ENCODE measurements around the gene B4GALNT3.
A peak's percentile ranks its signal among the peaks of the same experiment; 100 is the strongest.

DNA sequence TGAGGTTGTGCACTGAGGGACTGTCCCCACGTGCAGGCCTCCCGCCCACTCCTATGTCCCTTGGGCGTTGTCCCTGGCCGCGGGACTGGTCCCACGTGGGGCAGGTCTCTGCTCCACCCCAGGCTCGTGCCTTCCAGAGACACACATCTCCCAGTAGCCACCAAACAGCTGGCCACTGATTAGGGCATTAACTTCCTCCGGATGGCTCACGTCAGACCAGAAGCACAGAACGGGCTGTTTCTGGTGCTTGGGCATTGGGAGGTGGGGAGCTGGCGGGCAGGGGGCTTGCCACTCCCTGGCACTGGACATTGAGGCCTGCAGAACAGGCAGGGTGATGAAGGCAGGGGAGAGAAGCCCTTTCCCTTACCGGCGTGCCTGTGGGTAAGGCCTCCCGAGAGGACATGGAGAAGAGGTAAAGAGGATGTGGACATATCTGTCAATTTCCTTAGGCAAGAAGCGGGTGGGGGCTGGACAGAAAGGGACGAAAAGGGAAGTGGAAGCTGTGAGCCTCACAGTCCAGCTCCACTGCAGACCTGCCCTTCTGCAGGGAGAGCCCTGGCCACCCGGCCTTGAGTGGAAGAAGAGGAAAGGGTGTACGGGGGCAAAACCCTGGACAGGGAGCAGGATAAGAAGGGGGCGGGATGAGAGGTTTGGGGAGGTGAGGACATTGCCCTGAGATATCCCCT, 102.3 kb downstream of the B4GALNT3 start:
- TF ChIP-seq CTCF (IDR thresholded peaks at IDR 0.05 in 4 of 5, conservative IDR thresholded peaks at IDR 0.05 in 1 of 5) (no peak), POLR2A (IDR thresholded peaks at IDR 0.05) (peak in 1 of 2 donors; percentile 13)

Data from gastrocnemius medialis (tissue), 4 donors.